ENCODE results near the gene GOLGA6L7. TPM values are rescaled to one million over a fixed set of nuclear protein-coding genes. Genes with fewer than 3 reads are reported as not detected.
"Not testable (repeated sequence)": the region's sequence is repeated elsewhere in the genome, so short reads cannot be mapped to it uniquely, and the experiment has no call there.

GOLGA6L7 gene
- total RNA-seq, 1 donor from 2014 or later: not detected

DNA sequence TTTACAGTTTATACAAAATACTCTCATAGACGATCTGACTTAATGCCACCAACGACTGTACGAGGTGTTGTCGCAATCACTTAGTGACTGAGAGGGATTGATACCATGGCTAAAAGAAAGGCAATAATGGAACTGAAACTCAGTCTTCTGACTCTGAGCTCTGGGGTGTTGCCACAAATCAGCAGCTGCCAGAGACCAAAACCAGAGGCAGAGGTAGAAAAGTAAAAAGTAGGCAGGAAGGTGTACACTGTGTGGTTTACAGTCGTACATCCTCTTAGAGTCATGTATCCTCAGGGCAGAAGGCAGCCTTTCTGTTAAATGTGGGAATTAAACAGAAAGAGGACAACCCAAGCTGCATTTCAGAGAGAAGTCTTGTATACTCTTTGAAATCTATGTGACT lies 1.2 kb downstream of the GOLGA6L7 start:
- not testable (repeated sequence) for ATAC-seq; DNase-seq (ENCODE audit: low spot score)

DNA sequence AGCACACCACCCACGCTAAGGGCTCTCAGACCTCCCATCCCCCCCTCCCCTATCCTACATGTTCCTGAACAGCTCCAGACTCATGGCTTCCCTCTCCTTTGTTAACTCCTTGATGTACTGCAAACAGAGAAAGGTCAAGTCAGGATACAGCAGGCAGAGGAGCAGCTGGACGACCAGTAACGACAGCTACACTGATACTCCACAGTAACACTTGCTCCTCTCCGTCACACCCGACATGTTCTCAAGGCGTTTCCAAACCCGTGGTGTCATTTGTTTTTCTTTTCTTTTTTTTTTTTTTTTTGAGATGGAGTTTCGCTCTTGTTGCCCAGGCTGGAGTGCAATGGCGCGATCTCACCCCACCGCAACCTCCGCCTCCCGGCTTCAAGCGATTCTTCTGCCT lies 4.3 kb downstream of the GOLGA6L7 start:
- not testable (repeated sequence) for ATAC-seq; DNase-seq (ENCODE audit: low spot score)

DNA sequence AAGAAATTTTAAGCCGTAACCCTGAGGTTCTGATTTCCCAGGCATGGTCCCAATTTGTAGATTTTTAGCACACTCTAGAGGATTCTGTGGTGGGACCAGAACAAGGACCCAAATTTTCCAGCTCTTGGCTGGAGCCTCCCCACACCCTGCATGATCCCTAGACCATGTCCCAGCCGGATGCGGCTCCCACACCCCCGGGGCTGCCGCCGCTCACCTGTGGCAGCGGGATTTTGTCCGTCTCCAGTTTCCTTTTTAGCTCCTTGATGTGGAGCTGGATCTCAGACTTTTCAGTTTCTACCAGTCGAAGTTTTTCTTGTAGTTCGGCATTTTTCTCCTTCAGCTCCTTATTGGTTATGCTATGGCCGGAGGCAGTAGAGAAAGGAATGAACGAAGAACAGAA lies 4.9 kb downstream of the GOLGA6L7 start:
- DNase-seq (ENCODE audit: low spot score); ATAC-seq: not testable (repeated sequence)

DNA sequence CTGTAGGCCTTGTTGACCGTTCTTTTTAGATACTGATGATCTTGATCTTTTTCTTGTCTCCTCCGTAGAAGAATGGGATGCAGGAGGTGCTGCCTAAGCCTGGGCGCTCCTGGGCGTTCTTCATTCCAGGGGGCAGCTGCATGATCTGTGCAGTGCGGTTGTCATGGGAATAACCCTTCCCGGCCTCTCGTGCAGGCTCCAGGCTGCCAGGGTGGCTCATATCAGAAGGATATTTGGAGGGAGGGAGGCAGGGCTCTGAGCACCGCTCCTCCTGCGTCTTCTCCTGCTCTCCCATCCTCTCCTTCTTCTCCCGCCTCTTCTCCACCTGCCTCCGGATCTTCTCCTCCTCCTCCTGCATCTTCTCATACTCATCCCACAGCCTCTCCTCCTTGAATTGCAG lies 6.2 kb downstream of the GOLGA6L7 start:
- not testable (repeated sequence) for ATAC-seq; DNase-seq (ENCODE audit: low spot score)

DNA sequence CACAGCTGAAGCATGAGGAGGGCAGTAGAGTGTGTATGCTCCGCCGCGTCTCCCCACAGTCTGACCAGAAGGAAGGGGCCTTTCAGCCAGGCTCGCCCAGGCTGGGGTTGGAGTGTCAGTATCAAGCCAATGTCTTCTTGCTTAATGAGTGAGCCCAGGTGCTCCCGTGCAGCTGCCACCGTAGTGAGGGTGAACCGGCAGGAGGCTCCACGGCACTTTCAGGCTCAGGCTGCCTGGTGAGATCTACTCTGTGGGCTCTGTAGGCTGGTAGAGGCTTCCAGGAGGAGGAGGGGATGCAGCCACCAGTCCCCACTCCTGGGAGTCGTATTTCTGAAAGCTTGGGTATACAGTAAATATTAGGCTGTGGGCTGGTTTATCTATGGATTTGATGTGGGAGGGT lies 8.2 kb downstream of the GOLGA6L7 start:
- not testable (repeated sequence) for ATAC-seq; DNase-seq (ENCODE audit: low spot score)

DNA sequence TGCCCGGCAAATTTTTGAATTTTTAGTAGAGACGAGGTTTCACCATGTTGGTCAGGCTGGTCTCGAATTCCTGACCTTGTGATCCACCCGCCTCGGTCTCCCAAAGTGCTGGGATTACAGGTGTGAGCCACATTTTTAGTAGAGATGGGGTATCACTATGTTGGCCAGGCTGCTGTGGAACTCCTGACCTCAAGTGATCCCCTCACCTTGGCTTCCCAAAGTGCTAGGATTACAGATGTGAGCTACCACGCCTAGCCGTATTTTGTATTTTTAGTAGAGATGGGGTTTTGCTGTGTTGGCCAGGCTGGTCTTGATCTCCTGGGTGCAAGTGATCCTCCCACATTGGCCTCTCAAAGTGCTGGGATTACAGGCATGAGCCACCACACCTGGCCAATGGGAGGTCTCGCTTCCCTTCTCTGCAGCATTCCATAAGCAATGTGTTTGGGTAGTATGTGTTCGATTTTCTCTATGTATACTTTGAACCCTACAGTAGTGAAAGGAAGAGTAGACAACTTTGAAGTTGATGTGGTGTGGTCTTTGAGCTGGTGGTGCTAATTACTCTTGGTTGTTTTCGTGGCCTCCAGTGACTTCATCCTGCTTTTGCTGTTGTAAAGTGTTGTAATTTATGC lies 13.4 kb downstream of the GOLGA6L7 start:
- DNase-seq (ENCODE audit: low spot score); ATAC-seq: not testable (repeated sequence)

DNA sequence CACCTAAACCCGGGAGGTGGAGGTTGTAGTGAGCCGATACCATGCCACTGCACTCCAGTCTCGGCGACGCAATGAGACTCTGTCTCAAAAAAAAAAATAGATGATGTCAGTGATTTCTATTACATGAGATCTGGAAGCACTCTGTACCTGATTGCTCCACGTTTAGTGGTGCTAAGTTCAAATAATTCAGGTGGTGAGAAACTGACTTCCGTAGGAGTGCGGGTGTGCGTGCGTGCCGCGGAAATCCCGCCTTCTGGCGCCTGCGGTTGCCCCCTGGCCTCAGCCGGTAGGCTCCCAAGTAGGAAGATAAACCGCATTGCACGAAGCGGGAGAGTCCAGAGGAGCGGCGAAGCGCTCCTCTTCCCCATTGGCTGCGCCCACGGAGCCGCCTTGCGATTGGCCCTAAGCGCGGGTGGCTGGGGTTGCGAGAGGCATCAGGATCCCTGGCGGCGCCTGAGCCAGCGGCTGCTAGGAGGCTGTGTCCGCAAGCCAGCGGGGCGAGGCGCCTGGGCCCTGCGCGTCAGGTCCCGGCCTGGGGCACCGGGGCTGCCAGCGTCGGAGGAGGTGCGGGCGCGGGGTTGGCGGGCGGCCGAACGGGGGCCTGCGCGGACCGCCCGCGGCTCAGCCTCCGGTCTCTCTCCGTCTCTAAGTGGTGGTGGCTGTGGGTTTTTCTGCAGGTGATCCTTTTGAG lies 16.4 kb downstream of the GOLGA6L7 start:
- ATAC-seq: peak; percentile 77
- DNase-seq (ENCODE audit: low spot score): peak; percentile 47

DNA sequence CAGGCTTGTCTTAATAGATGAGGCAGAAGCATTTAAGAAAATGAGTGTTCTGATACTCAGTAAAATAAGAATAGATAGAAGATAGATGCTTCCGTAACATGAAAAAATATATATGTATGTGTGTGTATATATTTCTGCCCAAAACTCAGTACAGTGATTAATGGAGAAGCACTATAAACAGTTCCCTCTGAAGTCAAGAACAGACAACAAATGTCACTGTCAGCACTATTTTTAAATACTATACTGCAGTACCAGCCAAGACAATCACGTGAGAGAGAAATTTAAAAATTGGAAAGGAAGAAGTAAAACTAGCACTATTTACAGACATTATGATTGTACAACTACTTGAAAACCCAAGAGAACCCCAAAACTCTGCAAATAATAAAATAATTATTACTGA lies 27.0 kb downstream of the GOLGA6L7 start:
- not testable (repeated sequence) for ATAC-seq

DNA sequence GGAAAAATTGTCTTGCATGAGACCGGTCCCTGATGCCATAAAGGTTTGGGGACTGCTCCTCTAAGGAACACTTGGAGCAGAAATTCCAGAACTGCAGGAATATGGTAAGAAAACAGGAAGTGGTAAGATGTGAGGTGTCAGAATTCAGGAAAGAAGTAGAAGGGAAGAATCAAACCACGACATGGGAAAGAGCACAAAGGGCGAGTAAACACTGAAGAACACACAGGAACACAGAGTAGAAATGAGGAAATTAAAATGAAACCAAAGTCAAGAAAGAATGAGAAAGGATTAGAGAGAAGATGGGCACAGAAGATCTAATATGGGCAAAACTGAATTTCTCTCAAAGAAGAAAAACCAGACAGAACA lies 28.5 kb downstream of the GOLGA6L7 start:
- peak; percentile 46 for ATAC-seq
- DNase-seq (ENCODE audit: low spot score): not testable (repeated sequence)

More for the DNA sequence above, 27.0 kb downstream of the GOLGA6L7 start:
- DNase-seq (ENCODE audit: low spot score): not testable (repeated sequence)

DNA sequence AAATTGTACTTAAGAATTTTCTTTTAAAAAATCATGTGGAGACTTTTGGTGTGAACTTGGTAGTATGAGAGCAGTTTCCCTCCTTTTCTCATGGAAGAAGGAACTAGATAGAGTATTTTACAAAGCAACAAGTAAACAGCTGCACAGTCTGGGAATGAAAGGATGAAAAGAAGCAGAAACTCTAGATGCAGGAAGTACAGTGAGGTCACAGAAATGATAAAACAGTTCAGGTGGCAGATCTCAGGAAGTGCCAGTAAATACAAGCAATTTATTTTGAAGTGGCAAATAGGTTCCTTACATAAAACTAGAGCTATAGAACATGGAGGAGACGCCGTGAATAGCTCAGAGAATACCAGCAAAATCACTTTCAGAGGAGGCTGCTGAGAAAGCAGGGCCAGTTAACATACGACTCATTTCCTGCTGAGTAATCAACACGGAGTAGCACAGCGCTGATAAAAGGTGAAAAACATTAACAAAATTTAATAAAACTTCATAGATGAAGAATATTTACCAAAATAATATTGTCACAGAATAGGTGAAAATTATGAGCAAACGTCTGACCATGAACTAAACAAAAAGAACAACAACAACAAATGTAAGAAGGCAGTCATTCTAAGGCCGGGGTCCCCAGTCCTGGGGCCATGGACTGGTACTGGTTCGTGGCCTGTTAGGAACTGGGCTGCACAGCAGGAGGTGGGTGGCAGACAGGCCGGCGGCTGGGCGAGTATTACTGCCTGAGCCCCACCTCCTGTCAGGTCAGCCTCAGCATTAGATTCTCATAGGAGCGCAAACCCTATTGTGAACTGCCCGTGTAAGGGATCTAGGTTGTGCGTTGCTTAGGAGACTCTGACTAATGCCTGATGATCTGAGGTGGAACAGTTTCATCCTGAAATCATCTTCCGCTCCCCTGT lies 29.2 kb downstream of the GOLGA6L7 start:
- not testable (repeated sequence) for DNase-seq (ENCODE audit: low spot score)

DNA sequence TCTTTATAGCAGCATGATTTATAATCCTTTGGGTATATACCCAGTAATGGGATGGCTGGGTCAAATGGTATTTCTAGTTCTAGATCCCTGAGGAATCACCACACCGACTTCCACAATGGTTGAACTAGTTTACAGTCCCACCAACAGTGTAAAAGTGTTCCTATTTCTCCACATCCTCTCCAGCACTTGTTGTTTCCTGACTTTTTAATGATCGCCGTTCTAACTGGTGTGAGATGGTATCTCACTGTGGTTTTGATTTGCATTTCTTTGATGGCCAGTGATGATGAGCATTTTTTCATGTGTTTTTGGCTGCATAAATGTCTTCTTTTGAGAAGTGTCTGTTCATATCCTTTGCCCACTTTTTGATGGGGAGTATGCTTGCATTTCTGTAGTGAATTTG lies 30.3 kb downstream of the GOLGA6L7 start:
- DNase-seq (ENCODE audit: low spot score); ATAC-seq: not testable (repeated sequence)

More for the DNA sequence above, 29.2 kb downstream of the GOLGA6L7 start:
- ATAC-seq: peak; percentile 17

DNA sequence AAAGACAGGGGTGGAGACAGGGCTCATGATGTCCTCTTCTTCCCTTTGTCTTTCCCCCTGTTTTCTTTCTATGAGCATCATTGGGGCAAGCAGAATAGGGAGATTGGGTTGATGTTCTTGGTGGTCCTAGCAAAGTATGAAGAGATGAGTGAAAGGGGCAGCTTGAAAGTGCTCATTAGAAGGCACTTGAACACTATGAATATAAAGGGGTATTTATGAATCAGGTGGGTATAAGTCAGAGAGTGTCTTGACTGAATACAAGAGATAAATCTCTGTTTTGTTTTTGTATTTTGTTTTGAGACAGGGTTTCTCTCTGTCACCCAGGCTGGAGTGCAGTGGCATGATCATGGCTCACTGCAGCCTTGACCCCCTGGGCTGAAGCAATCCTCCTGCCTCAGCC lies 34.4 kb downstream of the GOLGA6L7 start:
- not testable (repeated sequence) for DNase-seq (ENCODE audit: low spot score); ATAC-seq

DNA sequence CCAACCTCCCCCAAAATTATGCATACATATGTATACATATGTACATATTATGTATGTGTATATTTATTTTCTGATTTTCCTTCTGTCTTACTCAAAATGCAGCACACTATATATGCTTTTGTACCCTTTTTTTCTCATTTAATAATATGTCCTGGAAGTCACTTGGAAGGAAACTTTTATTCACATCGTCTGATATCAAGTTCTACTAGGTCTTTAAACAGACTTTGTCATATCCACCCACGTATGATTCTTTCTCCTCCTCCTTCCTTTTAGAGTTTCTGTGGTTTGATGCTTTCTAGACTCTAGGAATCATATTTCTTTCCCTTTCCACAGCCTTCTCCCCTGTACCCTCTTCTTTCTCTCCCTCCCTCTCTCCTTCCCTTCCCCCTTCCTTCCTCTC lies 35.1 kb downstream of the GOLGA6L7 start:
- DNase-seq (ENCODE audit: low spot score); ATAC-seq: not testable (repeated sequence)

DNA sequence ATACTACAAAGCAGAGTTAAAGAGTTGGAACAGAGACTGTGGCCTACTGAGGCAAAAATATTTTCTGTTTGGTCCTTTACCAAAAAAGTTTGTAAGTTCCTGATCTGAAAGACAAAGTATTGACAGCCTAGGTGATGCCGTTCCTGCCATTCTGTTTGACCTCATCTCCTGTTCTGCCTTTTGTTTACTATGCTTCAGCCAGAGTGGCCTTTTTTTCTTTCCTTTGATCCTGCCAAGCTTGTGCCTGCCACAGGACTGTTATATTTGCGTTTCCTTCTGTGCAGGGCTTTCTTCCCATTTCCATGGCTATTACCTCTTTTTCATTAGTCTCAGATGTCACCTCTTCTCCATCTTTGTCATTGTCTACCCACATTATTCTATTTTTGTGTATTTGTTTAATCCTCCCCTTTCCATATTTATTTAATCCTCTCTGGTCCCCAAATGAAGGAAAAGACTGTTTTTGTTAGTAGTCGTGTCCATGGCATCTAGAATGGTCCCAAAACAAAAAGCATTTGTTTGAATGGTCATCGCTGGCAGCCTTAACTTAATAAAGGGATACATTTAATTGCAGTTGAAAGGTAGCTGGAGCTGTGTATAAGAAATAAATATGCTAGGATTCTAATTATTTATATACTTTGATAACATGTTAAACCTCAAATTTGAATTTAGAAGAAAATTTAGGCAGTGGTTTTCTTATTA lies 36.4 kb downstream of the GOLGA6L7 start:
- ATAC-seq: peak; percentile 52
- DNase-seq (ENCODE audit: low spot score): not testable (repeated sequence)

DNA sequence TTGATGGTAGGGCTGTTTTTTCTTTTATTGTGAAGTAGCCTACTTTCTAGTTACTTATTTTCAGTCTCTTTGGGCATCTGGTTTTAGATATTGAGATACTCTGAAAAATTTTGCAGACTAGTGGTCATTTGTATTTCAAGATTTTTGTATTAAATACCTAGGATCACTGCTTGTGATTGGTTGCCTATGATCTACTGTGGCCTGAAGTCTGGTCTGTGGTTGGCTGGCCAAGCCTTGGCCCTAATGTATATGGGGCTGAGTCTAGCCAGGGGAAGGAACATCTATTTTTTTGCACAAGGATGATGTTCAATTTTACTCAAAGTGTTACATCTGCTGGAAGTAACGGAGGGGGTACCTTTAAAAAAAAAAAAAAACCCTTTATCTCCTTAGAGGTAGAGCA lies 38.0 kb downstream of the GOLGA6L7 start:
- not testable (repeated sequence) for DNase-seq (ENCODE audit: low spot score); ATAC-seq

DNA sequence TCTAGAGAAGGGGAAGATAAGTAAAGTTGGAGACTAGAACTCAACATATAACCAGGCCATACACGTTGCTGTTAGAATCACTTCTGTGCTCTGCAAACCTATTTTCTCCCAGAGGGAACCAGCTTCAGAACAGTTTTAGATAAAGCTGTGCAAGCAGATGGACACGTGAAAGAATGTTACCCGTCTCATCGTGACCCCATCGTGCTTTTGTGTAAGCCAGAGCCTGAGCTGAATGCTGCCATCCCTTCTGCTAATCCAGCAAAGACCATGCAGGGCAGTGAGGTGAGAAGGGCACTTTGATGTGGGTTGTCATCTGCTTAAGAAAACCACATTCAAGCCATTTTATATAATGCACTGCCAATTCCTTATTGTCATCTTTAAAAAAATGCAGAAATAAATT lies 40.3 kb downstream of the GOLGA6L7 start:
- not testable (repeated sequence) for DNase-seq (ENCODE audit: low spot score); ATAC-seq

DNA sequence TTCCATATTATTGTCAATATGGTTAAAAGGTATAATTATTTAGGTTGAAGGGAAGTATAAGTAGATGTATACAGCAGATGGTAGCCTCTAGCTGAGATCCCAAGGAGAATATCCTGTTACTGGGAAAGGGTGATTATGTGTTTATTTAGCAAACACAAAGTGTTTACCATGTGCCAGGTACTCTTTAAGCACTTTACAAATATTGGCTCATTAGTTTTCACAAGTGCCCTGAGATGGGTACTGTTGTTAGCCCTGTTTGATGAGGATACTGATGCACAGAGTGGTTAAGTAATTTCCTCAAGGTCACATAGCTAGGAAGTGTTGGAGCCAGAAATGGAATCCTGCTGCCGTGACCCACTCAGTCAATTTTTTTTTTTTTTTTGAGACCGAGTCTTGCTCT lies 48.1 kb downstream of the GOLGA6L7 start:
- not testable (repeated sequence) for ATAC-seq; DNase-seq (ENCODE audit: low spot score)

DNA sequence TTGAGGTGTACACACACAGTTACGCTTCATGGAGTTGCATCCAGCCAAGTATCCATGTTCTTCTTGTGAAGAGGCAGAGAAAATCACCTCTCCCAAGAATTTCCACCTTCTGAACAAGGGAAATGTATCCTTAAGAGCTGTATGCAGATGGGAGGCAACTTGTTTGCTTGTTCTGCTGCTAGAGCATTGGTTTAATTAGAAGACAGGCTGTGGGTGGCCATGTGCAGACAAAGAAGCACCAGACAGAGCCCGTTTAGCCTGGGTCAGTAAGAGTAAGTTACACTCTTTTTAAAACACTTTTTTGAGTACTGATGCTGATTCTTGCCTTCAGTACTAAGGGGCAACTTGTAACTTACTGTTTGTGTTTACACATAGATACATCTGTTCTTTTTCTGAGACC lies 50.2 kb downstream of the GOLGA6L7 start:
- not testable (repeated sequence) for ATAC-seq

DNA sequence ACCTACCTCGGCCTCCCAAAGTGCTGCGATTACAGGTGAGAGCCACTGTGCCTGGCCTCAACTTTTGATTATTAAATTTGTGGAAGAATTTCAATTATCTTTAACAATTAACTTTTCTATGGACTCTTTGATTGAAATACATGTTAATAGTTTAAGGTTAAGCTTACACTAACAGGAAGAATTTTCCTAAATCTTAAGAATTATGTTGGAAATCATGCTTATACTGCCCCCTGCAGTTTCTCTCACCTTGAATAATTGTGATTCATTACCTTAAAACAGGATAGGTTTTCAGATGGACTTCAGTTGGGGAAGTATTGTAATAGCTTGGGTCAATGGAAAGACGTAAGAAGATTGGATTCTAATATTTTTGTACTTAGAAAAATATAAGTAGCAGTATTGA lies 54.2 kb downstream of the GOLGA6L7 start:
- not testable (repeated sequence) for DNase-seq (ENCODE audit: low spot score)
- peak; percentile 43 for ATAC-seq

More for the DNA sequence above, 50.2 kb downstream of the GOLGA6L7 start:
- DNase-seq (ENCODE audit: low spot score): not testable (repeated sequence)
